GM23338 (cell line): ENCODE measurements around the gene GPSM1. TPM values are rescaled to one million over a fixed set of nuclear protein-coding genes. Genes with fewer than 3 reads are reported as not detected.

ENCODE experiments used
- ATAC-seq: fragments of 200-7000 bp; cut with Tn5 transposase; 3 replicates; pipeline ENCODE4 v1.9.1; 2020
- DNase-seq: peaks from one replicate; pipeline ENCODE4 v3.0.0-alpha.2; 2015; ENCODE audit warnings: low spot score
- H2AFZ ChIP-seq: fragments of 200-600 bp; sonication (generic); 2 replicates; pipeline ENCODE4 v1.8.0; 2016; ENCODE audit warnings: antibody characterized with exemption, mild to moderate bottlenecking, moderate library complexity
- H3F3A ChIP-seq: fragments of 200-600 bp; sonication (generic); replicated peaks from 2 replicates; pipeline ENCODE4 v1.8.0; 2017; ENCODE audit warnings: antibody characterized with exemption, mixed run types, low read depth
- H3K27ac ChIP-seq: fragments of 200-600 bp; sonication (generic); 2 replicates; pipeline ENCODE4 v1.6.1; 2016; ENCODE audit warnings: low read depth
- H3K27me3 ChIP-seq: fragments of 200-600 bp; sonication (generic); 2 replicates; pipeline ENCODE4 v1.8.0; 2016; ENCODE audit warnings: mild to moderate bottlenecking, mixed run types, moderate library complexity; ENCODE audit not compliant: insufficient read depth
- H3K36me3 ChIP-seq: fragments of 200-600 bp; sonication (generic); 2 replicates; pipeline ENCODE4 v1.8.0; 2016; ENCODE audit warnings: mild to moderate bottlenecking; ENCODE audit not compliant: insufficient read depth
- H3K4me1 ChIP-seq: fragments of 200-600 bp; sonication (generic); 2 replicates; pipeline ENCODE4 v1.8.0; 2016; ENCODE audit warnings: mild to moderate bottlenecking, moderate library complexity; ENCODE audit not compliant: insufficient read depth
- H3K4me2 ChIP-seq: fragments of 200-600 bp; sonication (generic); 2 replicates; pipeline ENCODE4 v1.7.1; 2017; ENCODE audit warnings: mixed run types
- H3K4me3 ChIP-seq: fragments of 200-600 bp; sonication (generic); 2 replicates; pipeline ENCODE4 v1.6.1; 2016; ENCODE audit warnings: mixed run types
- H3K79me2 ChIP-seq: fragments of 200-600 bp; sonication (generic); replicated peaks from 2 replicates; pipeline ENCODE4 v1.8.0; 2017; ENCODE audit warnings: mild to moderate bottlenecking; ENCODE audit not compliant: insufficient read depth
- H3K9me2 ChIP-seq: fragments of 200-600 bp; sonication (generic); 2 replicates; pipeline ENCODE4 v1.8.0; 2017; ENCODE audit not compliant: insufficient read depth
- H4K20me1 ChIP-seq: fragments of 200-600 bp; sonication (generic); replicated peaks from 2 replicates; pipeline ENCODE4 v1.8.0; 2017; ENCODE audit warnings: mild to moderate bottlenecking; ENCODE audit not compliant: insufficient read depth
- H3K27ac Mint-ChIP-seq: 2 replicates; pipeline ENCODE4 v1.8.0; 2020; ENCODE audit warnings: inconsistent platforms, mild to moderate bottlenecking, moderate library complexity, mixed read lengths
- H3K27me3 Mint-ChIP-seq: 3 replicates; pipeline ENCODE4 v1.8.0; 2022; ENCODE audit warnings: low read depth, mild to moderate bottlenecking, moderate library complexity, mixed read lengths, inconsistent platforms; ENCODE audit not compliant: insufficient read depth, poor library complexity
- H3K36me3 Mint-ChIP-seq: 3 replicates; pipeline ENCODE4 v1.8.0; 2021; ENCODE audit warnings: low read depth, mild to moderate bottlenecking, inconsistent platforms, moderate library complexity, mixed read lengths
- H3K4me1 Mint-ChIP-seq: 3 replicates; pipeline ENCODE4 v1.8.0; 2020; ENCODE audit warnings: mild to moderate bottlenecking, inconsistent platforms, mixed read lengths
- H3K4me3 Mint-ChIP-seq: 3 replicates; pipeline ENCODE4 v1.8.0; 2021; ENCODE audit warnings: moderate library complexity, mild to moderate bottlenecking, inconsistent platforms, mixed read lengths
- H3K9me3 Mint-ChIP-seq: 3 replicates; pipeline ENCODE4 v1.8.0; 2020; ENCODE audit warnings: moderate library complexity, mild to moderate bottlenecking, inconsistent platforms, mixed read lengths
- CREB1 ChIP-seq: fragments of 250-450 bp; sonication (Bioruptor Pico); IDR thresholded peaks from 2 replicates; pipeline ENCODE4 v1.5.0; 2020; ENCODE audit warnings: low read depth, mild to moderate bottlenecking, moderate library complexity
- EZH2phosphoT487 ChIP-seq: fragments of 200-600 bp; sonication (generic); IDR thresholded peaks from one replicate; pipeline ENCODE4 v1.8.1; 2018; ENCODE audit warnings: antibody characterized with exemption; ENCODE audit not compliant: unreplicated experiment
- STAT1 ChIP-seq: IDR thresholded peaks from one replicate; pipeline ENCODE4 v1.6.1; 2016; ENCODE audit warnings: antibody characterized with exemption; ENCODE audit not compliant: unreplicated experiment
- ZNF331 ChIP-seq: fragments of 250-450 bp; sonication (Bioruptor Pico); IDR thresholded peaks from 2 replicates; pipeline ENCODE4 v1.5.0; 2020; ENCODE audit warnings: low read depth, mild to moderate bottlenecking, moderate library complexity
- polyA plus RNA-seq: library from polyadenylated mRNA; unstranded; fragments of >200 nt; fragmentation: Nextera tagmentation; extraction: Ambion mirVana; gene quantifications from 2 replicates; pipeline ENCODE4 v1.2.1, GENCODE V29; 2016
- total RNA-seq: library from RNA; depleted of rRNA; stranded (reverse); fragments of >200 nt; shearing (Covaris generic); gene quantifications from 2 replicates; pipeline ENCODE4 v1.2.3, GENCODE V29; 2014
- TF ChIP-seq, protein P1 (sequence below): fragments of 250-450 bp; sonication (Bioruptor Pico); IDR thresholded peaks from 2 replicates; pipeline ENCODE4 v1.5.0; 2020; ENCODE audit warnings: mild to moderate bottlenecking, moderate library complexity
- TF ChIP-seq, protein P2 (sequence below), 2 experiments: fragments of 200-600 bp in 1 of 2; sonication (generic) in 1 of 2; conservative IDR thresholded peaks; 2 replicates each; pipeline versions ENCODE4 v1.5.1 to v1.6.1; 2016 to 2017; ENCODE audit warnings: antibody characterized with exemption in 2 of 2, low read depth in 2 of 2, mild to moderate bottlenecking in 2 of 2, moderate library complexity in 1 of 2

GPSM1 gene
- total and polyA plus RNA-seq, 2 experiments from 2014 or later, result 4.8 to 23.2 TPM

DNA sequence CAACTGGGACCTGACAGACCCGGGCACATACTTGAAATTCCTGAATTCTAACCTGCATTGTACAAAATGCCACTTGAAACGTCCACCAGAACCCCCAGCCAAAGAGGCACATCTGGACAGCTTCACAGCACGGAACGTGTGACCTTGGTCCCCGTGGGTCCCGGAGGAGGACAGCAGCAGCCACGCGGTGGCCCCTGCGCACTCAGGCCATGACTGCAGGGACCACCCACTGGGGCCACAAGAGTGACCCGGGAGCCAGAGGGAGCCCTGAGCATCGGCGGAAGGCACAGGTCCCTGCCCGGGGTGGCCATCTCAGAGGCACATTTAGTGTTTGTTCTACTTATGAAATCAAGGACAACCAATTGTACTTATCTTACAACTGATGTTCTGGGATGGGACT is 74.7 kb downstream of the GPSM1 start (continued):
- TF ChIP-seq, protein P1, sequence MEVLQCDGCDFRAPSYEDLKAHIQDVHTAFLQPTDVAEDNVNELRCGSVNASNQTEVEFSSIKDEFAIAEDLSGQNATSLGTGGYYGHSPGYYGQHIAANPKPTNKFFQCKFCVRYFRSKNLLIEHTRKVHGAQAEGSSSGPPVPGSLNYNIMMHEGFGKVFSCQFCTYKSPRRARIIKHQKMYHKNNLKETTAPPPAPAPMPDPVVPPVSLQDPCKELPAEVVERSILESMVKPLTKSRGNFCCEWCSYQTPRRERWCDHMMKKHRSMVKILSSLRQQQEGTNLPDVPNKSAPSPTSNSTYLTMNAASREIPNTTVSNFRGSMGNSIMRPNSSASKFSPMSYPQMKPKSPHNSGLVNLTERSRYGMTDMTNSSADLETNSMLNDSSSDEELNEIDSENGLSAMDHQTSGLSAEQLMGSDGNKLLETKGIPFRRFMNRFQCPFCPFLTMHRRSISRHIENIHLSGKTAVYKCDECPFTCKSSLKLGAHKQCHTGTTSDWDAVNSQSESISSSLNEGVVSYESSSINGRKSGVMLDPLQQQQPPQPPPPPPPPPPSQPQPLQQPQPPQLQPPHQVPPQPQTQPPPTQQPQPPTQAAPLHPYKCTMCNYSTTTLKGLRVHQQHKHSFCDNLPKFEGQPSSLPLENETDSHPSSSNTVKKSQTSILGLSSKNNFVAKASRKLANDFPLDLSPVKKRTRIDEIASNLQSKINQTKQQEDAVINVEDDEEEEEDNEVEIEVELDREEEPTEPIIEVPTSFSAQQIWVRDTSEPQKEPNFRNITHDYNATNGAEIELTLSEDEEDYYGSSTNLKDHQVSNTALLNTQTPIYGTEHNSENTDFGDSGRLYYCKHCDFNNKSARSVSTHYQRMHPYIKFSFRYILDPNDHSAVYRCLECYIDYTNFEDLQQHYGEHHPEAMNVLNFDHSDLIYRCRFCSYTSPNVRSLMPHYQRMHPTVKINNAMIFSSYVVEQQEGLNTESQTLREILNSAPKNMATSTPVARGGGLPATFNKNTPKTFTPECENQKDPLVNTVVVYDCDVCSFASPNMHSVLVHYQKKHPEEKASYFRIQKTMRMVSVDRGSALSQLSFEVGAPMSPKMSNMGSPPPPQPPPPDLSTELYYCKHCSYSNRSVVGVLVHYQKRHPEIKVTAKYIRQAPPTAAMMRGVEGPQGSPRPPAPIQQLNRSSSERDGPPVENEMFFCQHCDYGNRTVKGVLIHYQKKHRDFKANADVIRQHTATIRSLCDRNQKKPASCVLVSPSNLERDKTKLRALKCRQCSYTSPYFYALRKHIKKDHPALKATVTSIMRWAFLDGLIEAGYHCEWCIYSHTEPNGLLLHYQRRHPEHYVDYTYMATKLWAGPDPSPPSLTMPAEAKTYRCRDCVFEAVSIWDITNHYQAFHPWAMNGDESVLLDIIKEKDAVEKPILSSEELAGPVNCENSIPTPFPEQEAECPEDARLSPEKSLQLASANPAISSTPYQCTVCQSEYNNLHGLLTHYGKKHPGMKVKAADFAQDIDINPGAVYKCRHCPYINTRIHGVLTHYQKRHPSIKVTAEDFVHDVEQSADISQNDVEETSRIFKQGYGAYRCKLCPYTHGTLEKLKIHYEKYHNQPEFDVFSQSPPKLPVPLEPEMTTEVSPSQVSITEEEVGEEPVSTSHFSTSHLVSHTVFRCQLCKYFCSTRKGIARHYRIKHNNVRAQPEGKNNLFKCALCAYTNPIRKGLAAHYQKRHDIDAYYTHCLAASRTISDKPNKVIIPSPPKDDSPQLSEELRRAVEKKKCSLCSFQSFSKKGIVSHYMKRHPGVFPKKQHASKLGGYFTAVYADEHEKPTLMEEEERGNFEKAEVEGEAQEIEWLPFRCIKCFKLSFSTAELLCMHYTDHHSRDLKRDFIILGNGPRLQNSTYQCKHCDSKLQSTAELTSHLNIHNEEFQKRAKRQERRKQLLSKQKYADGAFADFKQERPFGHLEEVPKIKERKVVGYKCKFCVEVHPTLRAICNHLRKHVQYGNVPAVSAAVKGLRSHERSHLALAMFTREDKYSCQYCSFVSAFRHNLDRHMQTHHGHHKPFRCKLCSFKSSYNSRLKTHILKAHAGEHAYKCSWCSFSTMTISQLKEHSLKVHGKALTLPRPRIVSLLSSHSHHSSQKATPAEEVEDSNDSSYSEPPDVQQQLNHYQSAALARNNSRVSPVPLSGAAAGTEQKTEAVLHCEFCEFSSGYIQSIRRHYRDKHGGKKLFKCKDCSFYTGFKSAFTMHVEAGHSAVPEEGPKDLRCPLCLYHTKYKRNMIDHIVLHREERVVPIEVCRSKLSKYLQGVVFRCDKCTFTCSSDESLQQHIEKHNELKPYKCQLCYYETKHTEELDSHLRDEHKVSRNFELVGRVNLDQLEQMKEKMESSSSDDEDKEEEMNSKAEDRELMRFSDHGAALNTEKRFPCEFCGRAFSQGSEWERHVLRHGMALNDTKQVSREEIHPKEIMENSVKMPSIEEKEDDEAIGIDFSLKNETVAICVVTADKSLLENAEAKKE (CRISPR knock-in tag), result no peak
- TF ChIP-seq ZNF331 (no peak), CREB1 (CRISPR knock-in tag) (no peak), EZH2phosphoT487 (no peak), STAT1 (no peak)

DNA sequence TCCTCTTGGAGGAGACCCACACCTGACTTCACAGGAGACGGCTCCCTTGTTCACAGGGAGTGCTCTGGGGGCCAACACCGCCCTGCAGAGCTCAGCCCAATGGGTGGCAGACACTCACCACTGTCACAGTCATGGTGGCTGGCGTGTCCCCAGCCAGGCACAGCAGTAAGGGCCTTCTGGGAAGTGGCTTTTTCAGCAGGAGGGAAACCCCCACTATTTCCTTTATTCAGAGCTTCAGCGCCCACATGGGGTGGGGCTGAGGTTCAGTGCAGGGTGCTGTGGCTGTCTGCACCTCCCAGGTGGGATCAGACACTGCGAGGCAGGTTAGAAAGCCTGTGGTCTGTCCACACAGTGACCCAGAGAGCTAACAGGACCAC is 76.2 kb downstream of the GPSM1 start:
- Histone ChIP-seq H3K79me2 (peaks cover 20% of the 10 kb centered on the region), H4K20me1 (peaks cover 8% of the 10 kb centered on the region), H3F3A (peaks cover 27% of the 10 kb centered on the region), H2AFZ (no peak overlapping the region), H3K27me3 (no peaks in the 10 kb centered on the region), H3K4me1 (peaks cover 3% of the 10 kb centered on the region; the same call in 1 of the 2 replicates), H3K36me3 (peaks cover 25% of the 10 kb centered on the region), H3K4me3 (no peak overlapping the region), H3K9me2 (no peaks in the 10 kb centered on the region), H3K27ac (no peak overlapping the region), H3K4me2 (no peak overlapping the region)
- Mint-ChIP-seq H3K4me1 (peaks cover 8% of the 10 kb centered on the region), H3K27me3 (peaks cover 18% of the 10 kb centered on the region), H3K27ac (no peak overlapping the region), H3K36me3 (peaks cover 66% of the 10 kb centered on the region), H3K9me3 (no peaks in the 10 kb centered on the region; the same call in 2 of the 3 replicates), H3K4me3 (no peak overlapping the region)
- no peak for ATAC-seq
- DNase-seq, result no peak
- TF ChIP-seq EZH2phosphoT487, result no peak
- TF ChIP-seq, protein P2, sequence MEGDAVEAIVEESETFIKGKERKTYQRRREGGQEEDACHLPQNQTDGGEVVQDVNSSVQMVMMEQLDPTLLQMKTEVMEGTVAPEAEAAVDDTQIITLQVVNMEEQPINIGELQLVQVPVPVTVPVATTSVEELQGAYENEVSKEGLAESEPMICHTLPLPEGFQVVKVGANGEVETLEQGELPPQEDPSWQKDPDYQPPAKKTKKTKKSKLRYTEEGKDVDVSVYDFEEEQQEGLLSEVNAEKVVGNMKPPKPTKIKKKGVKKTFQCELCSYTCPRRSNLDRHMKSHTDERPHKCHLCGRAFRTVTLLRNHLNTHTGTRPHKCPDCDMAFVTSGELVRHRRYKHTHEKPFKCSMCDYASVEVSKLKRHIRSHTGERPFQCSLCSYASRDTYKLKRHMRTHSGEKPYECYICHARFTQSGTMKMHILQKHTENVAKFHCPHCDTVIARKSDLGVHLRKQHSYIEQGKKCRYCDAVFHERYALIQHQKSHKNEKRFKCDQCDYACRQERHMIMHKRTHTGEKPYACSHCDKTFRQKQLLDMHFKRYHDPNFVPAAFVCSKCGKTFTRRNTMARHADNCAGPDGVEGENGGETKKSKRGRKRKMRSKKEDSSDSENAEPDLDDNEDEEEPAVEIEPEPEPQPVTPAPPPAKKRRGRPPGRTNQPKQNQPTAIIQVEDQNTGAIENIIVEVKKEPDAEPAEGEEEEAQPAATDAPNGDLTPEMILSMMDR (conservative IDR thresholded peaks at IDR 0.05; ENCODE audit: low read depth in 2 of 2), result no peak
